ENCODE data around the gene DPP8. TPM values are rescaled to one million over a fixed set of nuclear protein-coding genes. Genes with fewer than 3 reads are reported as not detected.

The DPP8 gene
- total RNA-seq, 4 donors from 2014 or later = 33.1 to 66.9 (median 47.9) TPM

DNA sequence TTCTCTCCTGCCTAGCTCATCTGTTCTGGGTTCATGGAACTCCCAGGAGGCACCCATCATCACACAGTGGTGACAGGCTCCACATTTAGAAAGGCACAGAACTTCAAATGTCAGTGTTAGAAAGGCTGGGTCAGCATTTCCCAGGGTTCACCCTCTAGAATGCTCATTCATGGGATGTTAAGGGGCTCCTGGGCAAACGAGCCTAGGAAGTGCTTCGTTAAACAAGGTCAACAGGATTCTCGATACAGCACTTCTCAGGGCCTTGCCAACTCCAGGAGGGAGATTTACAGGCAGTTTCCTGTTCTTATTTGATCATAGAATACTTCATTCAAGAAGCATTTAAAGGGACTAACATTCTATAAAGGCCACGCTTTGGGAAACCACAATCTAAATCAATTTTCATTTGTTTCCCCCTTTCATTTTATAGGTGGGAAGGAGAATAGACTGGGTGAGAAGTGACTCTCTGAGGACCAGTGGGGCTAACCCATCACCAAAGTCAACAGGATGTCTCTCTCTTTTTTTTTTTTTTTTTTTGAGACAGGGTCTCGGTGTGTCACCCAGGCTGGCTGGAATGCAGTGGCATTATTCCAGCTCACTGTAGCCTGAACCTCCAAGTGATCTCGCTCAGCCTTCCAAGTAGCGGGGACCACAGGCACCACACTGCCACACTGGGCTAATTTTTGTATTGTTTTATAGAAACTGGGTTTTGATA is 109.0 kb downstream of the DPP8 start:
- Histone ChIP-seq H3K27ac (no peak overlapping the region), H3K27me3 (no peaks in the 10 kb centered on the region), H3K4me3 (no peak overlapping the region), H3K4me1 (no peaks in the 10 kb centered on the region), H3K36me3 (no peaks in the 10 kb centered on the region), H3K9me3 (no peaks in the 10 kb centered on the region)
- no peak for ATAC-seq
- no peak for TF ChIP-seq EP300 (IDR thresholded peaks at IDR 0.05)
- WGBS, 2 donors (ENCODE audit: low coverage in 1 of 2) = 54 to 66% methylated on average over 7 of the region's 7 CpGs

DNA sequence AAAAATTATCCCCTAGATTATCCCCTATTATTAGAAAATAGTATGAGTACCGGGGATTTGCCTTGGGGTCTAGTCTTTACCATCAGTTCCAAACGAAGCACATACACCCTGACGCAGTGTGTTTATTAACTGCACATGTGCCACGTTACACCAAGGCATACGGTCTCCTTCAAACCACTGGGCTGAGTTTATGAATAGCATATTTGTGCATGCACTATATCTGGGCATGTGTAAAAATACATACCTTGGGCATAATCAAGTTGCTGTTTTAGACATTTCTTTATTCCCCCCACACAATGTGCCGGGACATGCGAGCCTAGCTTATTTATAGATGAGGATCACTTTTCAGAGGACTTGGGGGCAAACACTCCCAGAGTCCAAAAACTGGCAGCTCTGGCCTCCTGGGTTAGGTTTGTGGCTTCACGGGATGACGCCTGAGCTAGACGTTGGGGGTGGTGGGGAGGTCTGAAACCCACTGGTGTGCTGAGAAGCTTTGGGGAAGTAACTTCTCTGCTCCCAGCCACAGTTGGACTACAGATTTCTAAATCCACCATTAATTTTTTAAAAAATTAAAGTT is 111.0 kb downstream of the DPP8 start:
- TF ChIP-seq CTCF (IDR thresholded peaks at IDR 0.05) (no peak), POLR2AphosphoS5 (IDR thresholded peaks at IDR 0.05) (no peak), EP300 (IDR thresholded peaks at IDR 0.05) (no peak), POLR2A (IDR thresholded peaks at IDR 0.05) (no peak)
- H3K27ac ChIP-seq = no peak overlapping the region
- peaks cover 11% of the 10 kb centered on the region for H3K27me3 ChIP-seq
- no peak for ATAC-seq
- H3K4me3 ChIP-seq = no peak overlapping the region
- 74 to 77% methylated on average over 5 to 10 of the region's 10 CpGs for WGBS, 2 donors (ENCODE audit: low coverage in 1 of 2)
- H3K9me3 ChIP-seq = no peaks in the 10 kb centered on the region
- H3K4me1 ChIP-seq = peaks cover 0 to 5% (median 0%) of the 10 kb centered on the region in 3 donors
- H3K36me3 ChIP-seq = no peaks in the 10 kb centered on the region

GRCh38 chr15:65405791-65406423 is 111.6 kb downstream of the DPP8 start:
- no peak overlapping the region for H3K27ac ChIP-seq

GRCh38 chr15:65404186-65404872 is 113.2 kb downstream of the DPP8 start:
- no peak for ATAC-seq
- WGBS, 2 donors (ENCODE audit: low coverage in 1 of 2) = 73% methylated on average over 4 to 5 of the region's 6 CpGs
- TF ChIP-seq POLR2AphosphoS5 (IDR thresholded peaks at IDR 0.05) = no peak
- TF ChIP-seq CTCF (IDR thresholded peaks at IDR 0.05) = no peak
- no peak for TF ChIP-seq EP300 (IDR thresholded peaks at IDR 0.05)
- no peak for TF ChIP-seq POLR2A (IDR thresholded peaks at IDR 0.05)
- Histone ChIP-seq H3K9me3 (no peaks in the 10 kb centered on the region), H3K4me3 (no peak overlapping the region), H3K4me1 (peaks cover 0 to 17% (median 0%) of the 10 kb centered on the region in 3 donors), H3K27ac (no peak overlapping the region), H3K36me3 (no peaks in the 10 kb centered on the region), H3K27me3 (peaks cover 18% of the 10 kb centered on the region)

More at GRCh38 chr15:65405791-65406423, 111.6 kb downstream of the DPP8 start:
- H3K9me3 ChIP-seq = no peaks in the 10 kb centered on the region
- peaks cover 0 to 11% (median 0%) of the 10 kb centered on the region in 3 donors for H3K4me1 ChIP-seq
- no peaks in the 10 kb centered on the region for H3K36me3 ChIP-seq
- 78 to 88% methylated on average over 5 to 7 of the region's 7 CpGs for WGBS, 2 donors (ENCODE audit: low coverage in 1 of 2)
- peaks cover 15% of the 10 kb centered on the region for H3K27me3 ChIP-seq
- TF ChIP-seq EP300 (IDR thresholded peaks at IDR 0.05) (no peak), CTCF (IDR thresholded peaks at IDR 0.05) (no peak), POLR2A (IDR thresholded peaks at IDR 0.05) (no peak), POLR2AphosphoS5 (IDR thresholded peaks at IDR 0.05) (no peak)
- ATAC-seq = no peak
- H3K4me3 ChIP-seq = no peak overlapping the region

DNA sequence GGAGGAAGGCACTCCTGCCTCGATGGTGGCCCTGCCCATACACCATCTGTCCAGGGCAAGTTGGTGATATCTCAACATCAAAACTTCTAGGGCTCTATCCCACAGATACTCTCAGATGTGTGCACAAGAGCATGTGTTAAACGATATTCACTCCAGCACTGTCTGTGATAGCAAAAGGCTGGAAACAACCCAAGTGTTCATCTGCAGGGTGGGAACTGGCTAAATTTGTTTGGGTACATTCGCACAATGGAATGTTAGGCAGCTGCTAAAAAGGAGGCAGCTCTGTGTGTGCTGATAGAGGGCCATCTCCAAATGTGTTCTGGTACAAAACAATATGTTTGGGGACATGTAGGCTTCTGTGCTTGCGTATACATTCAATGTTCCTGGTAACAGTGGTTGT is 114.5 kb downstream of the DPP8 start:
- 66 to 77% methylated on average over 2 to 3 of the region's 4 CpGs for WGBS, 2 donors (ENCODE audit: low coverage in 1 of 2)
- TF ChIP-seq POLR2AphosphoS5 (IDR thresholded peaks at IDR 0.05) (no peak), EP300 (IDR thresholded peaks at IDR 0.05) (no peak), CTCF (IDR thresholded peaks at IDR 0.05) (no peak), POLR2A (IDR thresholded peaks at IDR 0.05) (no peak)
- Histone ChIP-seq H3K9me3 (no peaks in the 10 kb centered on the region), H3K27ac (no peak overlapping the region), H3K4me3 (no peak overlapping the region), H3K27me3 (peaks cover 26% of the 10 kb centered on the region), H3K4me1 (peaks cover 0 to 17% (median 0%) of the 10 kb centered on the region in 3 donors), H3K36me3 (no peaks in the 10 kb centered on the region)
- no peak for ATAC-seq
